Ovary (tissue), 3 donors: ENCODE results near the gene PTF1A.

Experiments
- CTCF ChIP-seq, 3 donors: fragments of 450-650 bp in 2 of 3; fragments of 200-600 bp in 1 of 3; IDR thresholded peaks; one replicate each; pipeline versions ENCODE4 v1.5.1 to v1.8.0; 2016 to 2022; ENCODE audit warnings: antibody characterized with exemption in 3 of 3, mild to moderate bottlenecking in 1 of 3
- EP300 ChIP-seq: sonication (generic); formaldehyde crosslinking; IDR thresholded peaks from one replicate; pipeline ENCODE4 v1.6.1; 2017; ENCODE audit warnings: antibody characterized with exemption
- POLR2A ChIP-seq: fragments of 450-650 bp; IDR thresholded peaks from one replicate; pipeline ENCODE4 v1.6.1; 2017; ENCODE audit warnings: antibody characterized with exemption, mild to moderate bottlenecking, moderate library complexity
- donor health status: DM: no; HTN: no; CAD: no.

DNA sequence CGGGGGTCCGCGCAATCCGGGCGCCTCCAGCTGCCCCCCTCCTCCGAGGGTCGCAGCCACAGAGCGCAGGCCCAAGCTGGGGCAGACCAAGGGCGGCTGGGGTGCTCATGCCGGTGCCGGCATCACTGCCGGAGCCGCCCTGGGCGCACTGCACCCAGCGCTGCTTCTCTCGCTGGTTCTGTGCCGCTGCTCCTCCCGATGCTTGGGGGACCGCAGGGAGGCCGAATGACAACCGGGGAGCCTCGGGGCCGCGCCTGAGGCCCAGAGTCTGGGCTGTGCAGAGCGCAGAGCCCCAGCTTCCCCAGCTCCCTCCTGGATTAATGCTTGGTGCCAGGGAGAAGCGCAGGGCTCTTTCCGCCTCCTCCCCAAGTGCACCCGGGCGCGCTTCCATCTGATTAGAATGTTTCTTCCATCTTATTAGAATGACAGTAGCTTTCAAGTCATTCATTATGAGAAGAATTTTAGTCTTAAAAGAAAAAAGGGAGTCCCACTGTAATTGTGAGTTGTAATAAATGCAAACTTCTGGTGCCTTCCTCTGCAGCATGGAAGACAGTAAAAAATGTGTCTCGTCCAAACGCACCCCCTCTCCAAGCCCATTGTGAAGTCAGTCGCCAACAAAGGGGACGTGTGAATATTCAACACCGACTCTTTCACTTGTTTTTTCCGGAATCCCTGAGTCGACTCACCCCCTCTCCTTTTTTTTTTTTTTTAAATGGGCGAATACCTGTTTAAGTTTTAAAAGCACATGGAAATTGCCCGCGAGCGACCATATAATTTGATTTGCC, 19.5 kb upstream of the PTF1A start:
- no peak for TF ChIP-seq CTCF (IDR thresholded peaks at IDR 0.05)
- TF ChIP-seq EP300, result no peak
- TF ChIP-seq POLR2A, result no peak
